WI38 (cell line): ENCODE data around the gene DLGAP1.

Experiments
- H3K4me3 ChIP-seq: 2 replicates; pipeline ENCODE4 v1.5.1; 2011; ENCODE audit warnings: low read depth, mild to moderate bottlenecking, control low read depth, low read length
- TF ChIP-seq, protein P1 (sequence below): IDR thresholded peaks from 2 replicates; pipeline ENCODE4 v1.5.1; 2012; ENCODE audit warnings: low read depth, mild to moderate bottlenecking, control low read depth, low read length

Gene DLGAP1

DNA sequence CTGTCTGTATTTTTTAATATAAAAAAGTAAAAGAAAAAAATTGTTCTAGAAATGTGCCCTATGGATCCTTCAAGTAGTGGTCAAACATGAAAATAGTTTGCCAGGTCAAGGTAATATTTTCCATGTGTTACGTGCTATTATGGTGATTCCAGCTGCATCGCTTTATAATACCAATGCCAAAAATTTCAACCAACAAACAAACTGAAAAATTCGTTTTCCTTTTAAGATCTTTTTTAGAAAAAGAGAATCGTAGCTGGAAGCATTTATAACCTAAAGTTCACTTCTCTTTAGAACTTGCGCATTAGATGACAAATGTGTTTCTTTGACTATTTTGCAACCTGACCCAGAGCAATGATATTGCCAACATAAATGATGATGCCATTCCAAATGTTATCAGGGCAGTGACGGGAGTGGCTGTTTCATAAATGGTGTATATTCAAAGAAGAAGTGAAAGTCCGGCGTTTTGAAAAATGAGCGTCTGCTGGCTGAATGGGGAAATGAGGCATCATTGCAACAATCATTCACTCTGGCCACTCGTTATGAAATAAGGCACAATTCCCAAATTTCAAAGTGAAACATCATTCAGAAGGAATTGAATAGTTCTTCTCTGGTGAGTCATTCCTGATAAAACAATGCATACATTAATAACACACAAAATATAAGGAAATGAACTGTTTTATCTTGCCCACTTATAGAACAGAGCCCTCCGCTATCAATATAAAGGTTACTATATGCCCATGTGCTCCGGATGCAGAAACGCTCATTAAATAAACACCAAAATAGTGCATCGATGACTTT lies 707.7 kb downstream of the DLGAP1 start:
- TF ChIP-seq, protein P1, sequence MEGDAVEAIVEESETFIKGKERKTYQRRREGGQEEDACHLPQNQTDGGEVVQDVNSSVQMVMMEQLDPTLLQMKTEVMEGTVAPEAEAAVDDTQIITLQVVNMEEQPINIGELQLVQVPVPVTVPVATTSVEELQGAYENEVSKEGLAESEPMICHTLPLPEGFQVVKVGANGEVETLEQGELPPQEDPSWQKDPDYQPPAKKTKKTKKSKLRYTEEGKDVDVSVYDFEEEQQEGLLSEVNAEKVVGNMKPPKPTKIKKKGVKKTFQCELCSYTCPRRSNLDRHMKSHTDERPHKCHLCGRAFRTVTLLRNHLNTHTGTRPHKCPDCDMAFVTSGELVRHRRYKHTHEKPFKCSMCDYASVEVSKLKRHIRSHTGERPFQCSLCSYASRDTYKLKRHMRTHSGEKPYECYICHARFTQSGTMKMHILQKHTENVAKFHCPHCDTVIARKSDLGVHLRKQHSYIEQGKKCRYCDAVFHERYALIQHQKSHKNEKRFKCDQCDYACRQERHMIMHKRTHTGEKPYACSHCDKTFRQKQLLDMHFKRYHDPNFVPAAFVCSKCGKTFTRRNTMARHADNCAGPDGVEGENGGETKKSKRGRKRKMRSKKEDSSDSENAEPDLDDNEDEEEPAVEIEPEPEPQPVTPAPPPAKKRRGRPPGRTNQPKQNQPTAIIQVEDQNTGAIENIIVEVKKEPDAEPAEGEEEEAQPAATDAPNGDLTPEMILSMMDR: no peak

DNA sequence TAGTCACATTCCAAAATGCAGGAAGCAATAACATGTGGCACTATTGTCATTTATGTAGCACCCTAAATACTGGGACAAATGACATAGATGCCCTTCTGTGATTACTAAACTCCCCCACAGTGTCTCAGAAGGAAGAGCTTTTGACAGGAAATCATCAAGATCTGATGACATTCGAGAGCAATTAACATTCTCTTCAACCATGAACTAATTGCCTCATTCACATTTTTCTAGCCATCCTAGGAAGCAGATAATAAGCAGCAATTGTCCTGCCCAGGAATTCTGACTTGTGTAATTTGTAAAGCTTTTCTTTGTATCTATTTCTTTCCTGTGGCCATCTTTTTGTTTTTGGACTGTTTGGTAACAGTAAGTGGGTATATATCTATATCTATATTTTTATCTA lies 712.6 kb downstream of the DLGAP1 start:
- H3K4me3 ChIP-seq: no peak overlapping the region
- TF ChIP-seq, protein P1: no peak

More for the DNA sequence above, 707.7 kb downstream of the DLGAP1 start:
- H3K4me3 ChIP-seq: peak overlapping the region; percentile 28; the same call in 1 of the 2 replicates

DNA sequence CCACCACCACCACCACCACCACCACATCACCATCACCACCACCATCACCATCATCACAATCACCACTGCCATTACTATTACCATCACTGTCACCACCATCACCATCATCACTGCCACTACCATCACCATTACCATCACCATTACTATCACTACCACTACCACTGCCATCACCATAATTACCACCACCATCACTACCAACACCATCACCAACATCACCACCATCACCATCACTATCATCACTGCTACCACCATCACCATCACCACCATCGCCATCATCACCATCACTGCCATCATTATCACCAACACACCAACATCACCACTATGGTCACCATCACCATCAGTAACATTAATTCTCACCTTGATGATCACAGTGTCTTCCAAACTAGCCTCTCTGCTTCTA lies 713.8 kb downstream of the DLGAP1 start:
- H3K4me3 ChIP-seq: no peak overlapping the region
- TF ChIP-seq, protein P1: no peak

DNA sequence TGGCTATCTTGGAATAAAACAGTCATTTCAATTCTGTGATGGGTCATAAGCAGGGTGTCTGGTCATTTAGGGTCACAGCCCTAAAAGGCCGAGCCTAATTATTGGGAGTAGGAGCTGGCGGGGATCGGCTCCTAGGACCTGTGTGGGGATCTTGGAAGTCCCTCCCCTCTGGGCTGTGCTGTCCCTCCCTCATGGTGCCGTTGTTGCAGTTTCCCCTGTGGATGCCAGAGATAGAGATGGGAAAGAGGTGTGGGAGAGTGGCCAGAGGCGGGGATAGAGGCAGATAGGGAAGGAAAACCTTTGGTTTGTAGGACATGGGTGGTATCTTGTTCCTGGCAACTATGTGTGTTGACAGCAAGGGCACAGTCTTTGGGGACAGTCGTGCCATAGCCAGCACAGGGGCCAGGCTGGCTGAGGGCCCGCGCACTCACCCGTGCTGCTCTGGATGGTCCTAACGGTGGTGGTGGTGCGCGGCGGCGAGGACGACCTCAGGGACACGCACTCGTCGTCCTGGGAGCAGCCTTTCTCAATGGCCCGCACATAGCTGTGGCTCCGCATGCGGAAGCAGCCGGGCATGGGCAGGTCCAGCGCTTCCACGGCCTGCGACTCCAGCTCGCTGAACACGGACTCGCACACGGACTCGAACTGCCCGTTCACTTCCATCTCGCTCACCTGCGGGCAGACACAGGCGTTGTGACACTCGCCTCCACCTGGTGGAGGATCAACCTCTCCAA lies 726.2 kb downstream of the DLGAP1 start:
- no peak overlapping the region for H3K4me3 ChIP-seq
- TF ChIP-seq, protein P1: no peak

DNA sequence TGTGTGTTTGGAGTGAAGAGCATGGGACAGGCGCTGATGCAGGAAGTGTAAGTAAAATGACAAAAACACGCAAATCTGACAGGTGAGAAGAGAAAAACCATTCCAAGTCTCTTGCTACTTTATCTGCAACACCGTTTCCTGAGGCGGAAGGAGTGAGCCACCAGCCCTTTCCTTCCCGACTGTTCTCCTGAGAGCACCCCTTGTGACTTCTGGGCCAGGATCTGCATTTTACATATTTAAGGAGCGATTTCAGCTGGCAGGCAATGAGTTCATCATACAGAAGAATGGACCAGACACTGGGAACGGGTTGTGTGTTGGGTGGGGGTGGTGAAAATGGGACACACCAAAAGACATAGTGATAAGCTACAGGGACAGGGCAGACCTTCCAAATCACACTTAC lies 727.8 kb downstream of the DLGAP1 start:
- no peak overlapping the region for H3K4me3 ChIP-seq
- TF ChIP-seq, protein P1: no peak

DNA sequence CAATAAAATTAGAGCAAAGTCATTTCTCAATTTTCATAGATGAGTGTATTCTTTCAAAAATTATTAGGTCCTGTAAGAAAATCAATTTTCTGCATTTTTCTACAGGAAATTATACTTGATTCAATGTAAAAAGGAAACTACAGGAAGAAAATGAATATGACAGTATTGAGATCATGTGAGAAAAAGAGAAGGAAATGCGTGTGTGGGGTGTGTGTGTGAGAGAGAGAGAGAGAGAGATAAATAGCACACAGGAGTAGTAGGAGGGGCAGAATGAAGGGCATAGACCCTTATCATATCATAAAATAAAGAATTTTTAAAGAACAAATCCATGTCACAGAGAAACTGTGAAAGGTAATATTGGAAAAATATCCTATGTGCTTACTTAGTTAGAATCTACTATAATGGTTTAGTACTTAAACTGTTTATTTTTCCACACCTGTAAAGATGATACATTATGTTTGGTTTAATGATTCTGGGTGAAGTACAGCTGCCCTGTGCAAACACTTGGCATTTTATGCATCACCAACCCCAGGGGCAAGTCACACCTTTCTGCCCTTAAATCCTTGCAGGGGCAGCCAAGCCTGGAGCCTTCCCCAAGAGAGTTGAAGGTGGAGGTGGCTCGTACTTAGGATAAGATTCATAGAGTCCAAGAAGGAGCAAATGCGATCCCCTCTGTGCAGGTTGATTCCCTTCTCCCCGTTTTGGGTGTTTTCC lies 728.7 kb downstream of the DLGAP1 start:
- H3K4me3 ChIP-seq: no peak overlapping the region
- TF ChIP-seq, protein P1: no peak
